Caco-2 (cell line): ENCODE results near the gene ZNF280C. TPM values are rescaled to one million over a fixed set of nuclear protein-coding genes. Genes with fewer than 3 reads are reported as not detected.

Experiments used
- BruUV-seq: library from RNA; stranded (reverse); fragments of 400-500 nt; replicated peaks from 2 replicates; lab custom pipeline; 2021; lab: Mats Ljungman, UMichigan
- CTCF ChIA-PET: fragments of 300-600 bp; sonication (Branson Sonifier 250); formaldehyde crosslinking; loops from one replicate; lab custom pipeline; 2022; ENCODE audit warnings: antibody characterized with exemption; lab: Charles Lee
- POLR2A ChIA-PET: fragments of 300-600 bp; sonication (Branson Sonifier 250); formaldehyde crosslinking; loops from one replicate; lab custom pipeline; 2022; ENCODE audit warnings: antibody characterized with exemption; lab: Charles Lee
- DNase-seq, 2 experiments: peaks; one replicate each; pipeline versions ENCODE4 v3.0.0 to v3.0.0-alpha.2; 2020 to 2022
- H3K27me3 ChIP-seq: replicated peaks from 2 replicates; pipeline ENCODE4 v1.6.0; 2011; ENCODE audit warnings: low read length; ENCODE audit not compliant: control insufficient read depth, insufficient read depth
- H3K36me3 ChIP-seq: 2 replicates; pipeline ENCODE4 v1.5.1; 2011; ENCODE audit warnings: low read length; ENCODE audit not compliant: control insufficient read depth, insufficient read depth
- H3K4me1 ChIP-seq: fragments of 250-450 bp; sonication (Bioruptor Pico); 2 replicates; pipeline ENCODE4 v1.5.1; 2020; ENCODE audit warnings: mild to moderate bottlenecking
- H3K4me3 ChIP-seq: 2 replicates; pipeline ENCODE4 v1.5.1; 2011; ENCODE audit warnings: low read depth, mild to moderate bottlenecking, control low read depth, low read length
- H3K9me3 ChIP-seq: fragments of 250-450 bp; sonication (Bioruptor Pico); 2 replicates; pipeline ENCODE4 v1.5.1; 2020; ENCODE audit warnings: mild to moderate bottlenecking, moderate library complexity
- H3K27ac Mint-ChIP-seq: one replicate; pipeline ENCODE4 v1.8.0; 2022; ENCODE audit warnings: mixed read lengths; ENCODE audit not compliant: unreplicated experiment
- H3K27me3 Mint-ChIP-seq: one replicate; pipeline ENCODE4 v1.8.0; 2022; ENCODE audit warnings: mixed read lengths; ENCODE audit not compliant: insufficient read depth, unreplicated experiment
- H3K36me3 Mint-ChIP-seq: one replicate; pipeline ENCODE4 v1.8.0; 2022; ENCODE audit warnings: mild to moderate bottlenecking, mixed read lengths; ENCODE audit not compliant: insufficient read depth, unreplicated experiment
- H3K4me1 Mint-ChIP-seq: one replicate; pipeline ENCODE4 v1.8.0; 2022; ENCODE audit warnings: low read depth, mixed read lengths; ENCODE audit not compliant: unreplicated experiment
- H3K4me3 Mint-ChIP-seq: one replicate; pipeline ENCODE4 v1.8.0; 2022; ENCODE audit warnings: mild to moderate bottlenecking, moderate library complexity, mixed read lengths; ENCODE audit not compliant: unreplicated experiment
- H3K9me3 Mint-ChIP-seq: one replicate; pipeline ENCODE4 v1.8.0; 2022; ENCODE audit warnings: mixed read lengths; ENCODE audit not compliant: unreplicated experiment
- CTCF ChIP-seq, 2 experiments: fragments of 200-600 bp in 1 of 2; IDR thresholded peaks; 1 replicate in 1 of 2; 2 replicates in 1 of 2; pipeline versions ENCODE4 v1.5.1 to v1.8.0; 2011 to 2022; ENCODE audit warnings: antibody characterized with exemption in 1 of 2, control low read depth in 1 of 2, inconsistent platforms in 1 of 2, low read depth in 1 of 2, low read length in 1 of 2, mild to moderate bottlenecking in 1 of 2, moderate library complexity in 1 of 2; ENCODE audit not compliant: insufficient read depth in 1 of 2, severe bottlenecking in 1 of 2, unreplicated experiment in 1 of 2
- intact Hi-C: fragments of 100-400 bp; cut with micrococcal nuclease; formaldehyde crosslinking; loops from one replicate; pipeline ENCODE4 v1.10.0; 2022; ENCODE audit not compliant: unreplicated experiment
- total RNA-seq: library from RNA; stranded (reverse); gene quantifications from 2 replicates; pipeline ENCODE4 v1.2.3, GENCODE V29; 2022

The ZNF280C gene
- total RNA-seq, 1 experiment from 2014 or later: 6.4 TPM

- DNase-seq: no peak
- intact Hi-C loops: no loop called here
- Mint-ChIP-seq H3K27ac (no peak overlapping the region), H3K4me3 (no peak overlapping the region), H3K27me3 (no peaks in the 10 kb centered on the region), H3K36me3 (peaks cover 22% of the 10 kb centered on the region), H3K4me1 (no peaks in the 10 kb centered on the region), H3K9me3 (no peaks in the 10 kb centered on the region)
- no peaks in the 10 kb centered on the region for H3K27me3 ChIP-seq
- no peaks in the 10 kb centered on the region for H3K4me1 ChIP-seq
- H3K9me3 ChIP-seq: no peaks in the 10 kb centered on the region
- TF ChIP-seq CTCF (IDR thresholded peaks at IDR 0.05; ENCODE audit: insufficient read depth in 1 of 2, low read depth in 1 of 2, low read length in 1 of 2, severe bottlenecking in 1 of 2, unreplicated experiment in 1 of 2): no peak
- no peak overlapping the region for H3K4me3 ChIP-seq
- BruUV-seq: no TSS peak
- no peaks in the 10 kb centered on the region for H3K36me3 ChIP-seq
- CTCF ChIA-PET: no interaction called here
- POLR2A ChIA-PET: no interaction called here
Measured at GRCh38 chrX:130162094-130162735, 106.5 kb downstream of the ZNF280C start.

GRCh38 chrX:130159776-130160175 lies 108.9 kb downstream of the ZNF280C start:
- no TSS peak for BruUV-seq
- DNase-seq: no peak
- Mint-ChIP-seq H3K27ac (no peak overlapping the region), H3K4me3 (no peak overlapping the region), H3K36me3 (peaks cover 10% of the 10 kb centered on the region), H3K27me3 (no peaks in the 10 kb centered on the region), H3K9me3 (no peaks in the 10 kb centered on the region), H3K4me1 (no peaks in the 10 kb centered on the region)
- ChIA-PET POLR2A (no interaction called here), CTCF (interaction anchor here (0.6 kb wide), 1 partner anchor 9 kb away, joined by 3 read pairs; no protein-coding TSS in a partner anchor)
- Histone ChIP-seq H3K27me3 (no peaks in the 10 kb centered on the region), H3K4me3 (no peak overlapping the region), H3K9me3 (no peaks in the 10 kb centered on the region), H3K36me3 (no peaks in the 10 kb centered on the region), H3K4me1 (no peaks in the 10 kb centered on the region)
- no peak for TF ChIP-seq CTCF (IDR thresholded peaks at IDR 0.05; ENCODE audit: insufficient read depth in 1 of 2, low read depth in 1 of 2, low read length in 1 of 2, severe bottlenecking in 1 of 2, unreplicated experiment in 1 of 2)
- intact Hi-C loops: no loop called here

GRCh38 chrX:130158311-130158710 lies 110.4 kb downstream of the ZNF280C start:
- H3K4me3 Mint-ChIP-seq: no peak overlapping the region
- no peak overlapping the region for H3K4me3 ChIP-seq
- H3K36me3 Mint-ChIP-seq: peaks cover 10% of the 10 kb centered on the region
- no peaks in the 10 kb centered on the region for H3K27me3 ChIP-seq
- no peak overlapping the region for H3K27ac Mint-ChIP-seq
- H3K9me3 Mint-ChIP-seq: no peaks in the 10 kb centered on the region
- intact Hi-C loops: no loop called here
- no peaks in the 10 kb centered on the region for H3K36me3 ChIP-seq
- DNase-seq: no peak
- no peak for TF ChIP-seq CTCF (IDR thresholded peaks at IDR 0.05; ENCODE audit: insufficient read depth in 1 of 2, low read depth in 1 of 2, low read length in 1 of 2, severe bottlenecking in 1 of 2, unreplicated experiment in 1 of 2)
- no peaks in the 10 kb centered on the region for H3K4me1 Mint-ChIP-seq
- no peaks in the 10 kb centered on the region for H3K9me3 ChIP-seq
- ChIA-PET CTCF (no interaction called here), POLR2A (no interaction called here)
- no TSS peak for BruUV-seq
- H3K4me1 ChIP-seq: no peaks in the 10 kb centered on the region
- H3K27me3 Mint-ChIP-seq: no peaks in the 10 kb centered on the region
